ENCODE measurements around the gene LSM6. TPM values are rescaled to one million over a fixed set of nuclear protein-coding genes. Genes with fewer than 3 reads are reported as not detected.

The LSM6 gene
- total RNA-seq: 10 to 100 TPM; 25.8 to 35.0 (median 29.1) TPM

DNA sequence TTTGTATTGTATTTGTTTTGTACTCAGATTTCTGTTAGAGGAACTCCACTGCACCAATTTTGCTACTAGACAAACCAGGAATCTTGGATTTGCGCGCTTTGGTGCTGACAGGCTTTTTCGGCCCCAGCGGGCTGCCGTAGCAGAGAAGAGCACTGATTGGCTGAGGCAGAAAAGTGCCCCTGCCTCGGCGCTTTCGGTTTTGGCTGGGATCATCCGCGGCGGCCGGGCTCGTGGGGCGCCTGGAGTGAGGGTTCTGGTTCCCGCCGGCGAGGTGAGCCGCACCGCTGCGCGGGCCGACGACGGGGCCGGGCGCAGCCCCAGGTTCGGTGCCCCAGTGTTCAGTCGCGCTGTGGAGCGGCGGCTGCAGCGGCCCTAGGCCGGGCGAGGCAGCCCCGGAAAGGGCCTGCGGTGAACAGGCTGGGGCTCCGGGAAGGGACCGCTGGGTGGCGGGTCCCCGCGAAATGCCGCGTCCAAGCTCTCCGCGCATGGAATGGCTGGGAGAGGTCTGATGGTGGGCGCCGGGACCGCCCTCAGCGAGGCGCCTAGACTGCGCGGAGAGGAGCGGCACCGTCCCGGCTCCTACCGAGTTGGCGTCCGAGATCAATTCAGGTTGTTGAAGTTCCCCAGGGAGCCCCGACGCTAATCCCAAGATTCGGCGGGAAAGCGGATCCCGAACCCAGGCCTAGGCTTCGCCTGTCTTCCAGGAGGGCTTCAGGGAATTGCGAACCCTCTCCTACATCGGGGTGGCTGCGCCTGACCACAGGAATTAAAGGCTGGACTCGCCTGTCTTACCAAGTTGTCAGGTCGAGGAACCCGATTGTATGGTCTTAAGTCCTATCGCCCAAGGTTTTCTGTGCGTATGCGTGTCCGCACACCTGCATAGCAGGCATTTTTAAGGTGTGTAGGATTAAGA, at the start of gene LSM6:
LSM6 (plus strand) TSS at position 178 of the 913 bp plus-strand sequence. CDS start 7,204 bp downstream, outside the sequence.
- no peaks in the 10 kb centered on the region for H3K36me3 ChIP-seq
- H3K4me3 ChIP-seq: peak within 1 kb of the TSS; percentile 83 to 97 (median 92)
- H3K9me3 ChIP-seq: no peaks in the 10 kb centered on the region
- peak; percentile 73 to 82 for DNase-seq (ENCODE audit: low spot score in 2 of 2)
- WGBS, 2 donors: 1% methylated on average over 31 to 57 of the region's 75 CpGs
- H3K4me1 ChIP-seq: peaks cover 0 to 50% (median 21%) of the 10 kb centered on the region in 4 donors
- TF ChIP-seq, protein P1, sequence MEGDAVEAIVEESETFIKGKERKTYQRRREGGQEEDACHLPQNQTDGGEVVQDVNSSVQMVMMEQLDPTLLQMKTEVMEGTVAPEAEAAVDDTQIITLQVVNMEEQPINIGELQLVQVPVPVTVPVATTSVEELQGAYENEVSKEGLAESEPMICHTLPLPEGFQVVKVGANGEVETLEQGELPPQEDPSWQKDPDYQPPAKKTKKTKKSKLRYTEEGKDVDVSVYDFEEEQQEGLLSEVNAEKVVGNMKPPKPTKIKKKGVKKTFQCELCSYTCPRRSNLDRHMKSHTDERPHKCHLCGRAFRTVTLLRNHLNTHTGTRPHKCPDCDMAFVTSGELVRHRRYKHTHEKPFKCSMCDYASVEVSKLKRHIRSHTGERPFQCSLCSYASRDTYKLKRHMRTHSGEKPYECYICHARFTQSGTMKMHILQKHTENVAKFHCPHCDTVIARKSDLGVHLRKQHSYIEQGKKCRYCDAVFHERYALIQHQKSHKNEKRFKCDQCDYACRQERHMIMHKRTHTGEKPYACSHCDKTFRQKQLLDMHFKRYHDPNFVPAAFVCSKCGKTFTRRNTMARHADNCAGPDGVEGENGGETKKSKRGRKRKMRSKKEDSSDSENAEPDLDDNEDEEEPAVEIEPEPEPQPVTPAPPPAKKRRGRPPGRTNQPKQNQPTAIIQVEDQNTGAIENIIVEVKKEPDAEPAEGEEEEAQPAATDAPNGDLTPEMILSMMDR (IDR thresholded peaks at IDR 0.05): no peak
- TF ChIP-seq POLR2A (IDR thresholded peaks at IDR 0.05) (peak; percentile 34 to 67), EP300 (IDR thresholded peaks at IDR 0.05) (peak in 1 of 2 donors; percentile 86)
- no peaks in the 10 kb centered on the region for H3K27me3 ChIP-seq
- peak within 1 kb of the TSS; percentile 83 to 97 (median 89) for H3K27ac ChIP-seq

DNA sequence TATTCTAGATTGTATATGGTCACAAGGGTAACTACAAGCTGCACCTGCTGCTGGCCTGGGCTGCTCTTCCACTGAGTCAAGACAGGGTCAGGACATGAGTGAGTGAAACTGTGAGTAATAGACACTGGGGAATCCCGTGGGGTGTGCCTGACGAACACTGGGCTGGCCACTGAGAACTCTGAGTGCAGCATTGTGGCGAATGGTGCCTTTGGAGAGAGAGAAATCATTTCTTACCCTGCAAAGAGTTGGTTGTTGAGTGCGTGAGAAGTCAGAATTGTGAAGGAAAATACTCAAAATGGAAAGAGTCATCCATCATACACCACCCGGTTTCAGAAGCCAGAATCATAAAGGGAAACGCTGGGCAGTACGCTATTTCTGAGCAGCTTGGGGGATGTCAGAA, 43.1 kb upstream of the LSM6 start:
- 86 to 89% methylated on average over 7 of the region's 7 CpGs for whole genome bisulfite sequencing, 2 donors
- Histone ChIP-seq H3K4me3 (no peak overlapping the region), H3K27me3 (no peaks in the 10 kb centered on the region), H3K36me3 (no peaks in the 10 kb centered on the region), H3K27ac (no peak overlapping the region), H3K9me3 (no peaks in the 10 kb centered on the region), H3K4me1 (no peaks in the 10 kb centered on the region)
- DNase-seq (ENCODE audit: low spot score in 2 of 2): no peak
- no peak for TF ChIP-seq POLR2A (IDR thresholded peaks at IDR 0.05)
- TF ChIP-seq, protein P1 (IDR thresholded peaks at IDR 0.05): no peak
- TF ChIP-seq EP300 (IDR thresholded peaks at IDR 0.05): no peak

- TF ChIP-seq POLR2A (IDR thresholded peaks at IDR 0.05): no peak
- TF ChIP-seq, protein P1 (IDR thresholded peaks at IDR 0.05): no peak
- TF ChIP-seq EP300 (IDR thresholded peaks at IDR 0.05): no peak
These were observed 40.6 kb upstream of the LSM6 start for GRCh38 chr4:146134761-146135445.

DNA sequence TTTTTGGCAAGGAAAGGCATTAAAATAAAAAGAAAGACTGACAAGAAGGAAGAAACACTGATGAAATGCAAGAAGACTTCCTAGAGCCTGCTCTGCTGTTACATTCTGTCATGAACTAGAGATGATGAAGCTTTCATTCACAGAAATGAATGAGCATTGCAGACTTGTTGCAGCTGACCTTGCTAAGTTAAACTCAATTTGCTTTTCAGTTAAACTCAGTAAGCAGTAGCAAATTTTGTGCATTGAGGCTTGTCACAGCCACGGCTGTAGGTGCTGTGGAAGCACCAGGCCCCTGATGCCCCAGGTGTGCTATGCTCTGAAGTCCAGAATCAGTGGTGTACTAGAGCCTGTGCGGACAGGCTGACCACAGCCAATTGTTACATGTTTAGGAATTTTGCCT, 39.6 kb upstream of the LSM6 start:
- Histone ChIP-seq H3K4me1 (no peaks in the 10 kb centered on the region), H3K36me3 (no peaks in the 10 kb centered on the region), H3K27ac (no peak overlapping the region), H3K4me3 (no peak overlapping the region), H3K9me3 (no peaks in the 10 kb centered on the region), H3K27me3 (no peaks in the 10 kb centered on the region)
- TF ChIP-seq EP300 (IDR thresholded peaks at IDR 0.05) (no peak), POLR2A (IDR thresholded peaks at IDR 0.05) (no peak)
- TF ChIP-seq, protein P1 (IDR thresholded peaks at IDR 0.05): no peak
- 87 to 94% methylated on average over 2 of the region's 2 CpGs for WGBS, 2 donors
- no peak for DNase-seq (ENCODE audit: low spot score in 2 of 2)

More at GRCh38 chr4:146134761-146135445, 40.6 kb upstream of the LSM6 start:
- Histone ChIP-seq H3K9me3 (no peaks in the 10 kb centered on the region), H3K4me3 (no peak overlapping the region), H3K27ac (no peak overlapping the region), H3K36me3 (no peaks in the 10 kb centered on the region), H3K4me1 (no peaks in the 10 kb centered on the region), H3K27me3 (no peaks in the 10 kb centered on the region)
- DNase-seq (ENCODE audit: low spot score in 2 of 2): peak in 1 of 2 donors; percentile 9
- 50 to 55% methylated on average over 8 of the region's 8 CpGs for WGBS, 2 donors

GRCh38 chr4:146142768-146143167, 32.8 kb upstream of the LSM6 start:
- Histone ChIP-seq H3K27me3 (no peaks in the 10 kb centered on the region), H3K4me1 (no peaks in the 10 kb centered on the region), H3K27ac (no peak overlapping the region), H3K36me3 (no peaks in the 10 kb centered on the region), H3K9me3 (no peaks in the 10 kb centered on the region), H3K4me3 (no peak overlapping the region)
- no peak for DNase-seq (ENCODE audit: low spot score in 2 of 2)
- TF ChIP-seq, protein P1 (IDR thresholded peaks at IDR 0.05): no peak
- TF ChIP-seq POLR2A (IDR thresholded peaks at IDR 0.05) (no peak), EP300 (IDR thresholded peaks at IDR 0.05) (no peak)
